GM21390 (cell line): ENCODE data around the gene SNX1.
"Not testable (repeated sequence)": the region's sequence is repeated elsewhere in the genome, so short reads cannot be mapped to it uniquely, and the experiment has no call there.

ENCODE experiments used
- ATAC-seq: cut with Tn5 transposase; IDR thresholded peaks from one replicate; pipeline ENCODE4 v1.9.1; 2021; ENCODE audit not compliant: unreplicated experiment

Gene SNX1

DNA sequence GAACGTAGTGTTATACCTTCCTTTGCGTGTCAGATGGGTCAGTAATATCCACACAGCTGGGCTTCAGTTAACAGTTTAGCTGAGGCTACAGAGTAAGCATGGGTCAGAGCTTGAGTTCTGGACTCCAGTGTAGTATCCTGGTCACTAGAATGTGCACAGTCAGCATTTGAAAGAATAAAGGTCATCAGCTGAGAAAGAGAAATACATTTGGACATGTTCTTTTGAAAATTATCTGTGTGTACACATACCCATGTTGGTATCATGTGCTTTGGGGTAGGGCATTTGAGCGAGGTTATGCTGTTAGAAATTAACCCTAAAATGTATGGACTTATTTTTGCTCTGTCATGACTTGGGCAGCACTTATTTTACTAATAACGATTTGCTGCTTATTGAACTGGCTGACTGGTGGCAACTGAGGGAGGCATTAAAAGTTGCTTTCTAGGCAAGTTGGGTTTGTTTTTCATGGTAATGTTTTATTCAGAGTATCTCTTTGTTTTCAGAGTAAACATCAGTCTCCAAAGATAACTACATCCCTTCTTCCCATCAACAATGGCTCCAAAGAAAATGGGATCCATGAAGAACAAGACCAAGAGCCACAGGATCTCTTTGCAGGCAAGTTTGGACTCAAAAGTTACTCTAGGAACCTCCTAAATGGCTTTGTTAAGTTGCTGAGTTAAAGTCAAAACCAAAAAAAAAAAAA is 16.4 kb downstream of the SNX1 start:
- ATAC-seq, result no peak

DNA sequence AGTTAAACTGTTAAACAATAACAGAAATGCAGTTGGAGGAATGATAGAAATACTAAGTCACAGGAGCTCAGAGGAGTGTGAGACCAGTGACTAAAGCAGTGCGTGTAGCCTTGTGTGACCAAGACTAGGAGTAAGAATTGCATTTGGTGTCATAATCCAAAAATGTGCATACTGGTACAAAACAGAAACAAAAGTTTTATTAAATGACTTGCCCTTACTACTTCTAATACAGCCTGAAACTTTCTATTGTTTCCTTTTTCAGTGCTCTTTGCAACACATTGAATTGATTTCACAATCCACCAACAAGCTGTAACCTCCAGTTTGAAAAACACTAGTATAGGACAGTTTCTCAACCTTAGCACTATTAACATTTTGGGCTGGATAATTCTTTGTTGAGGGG is 17.1 kb downstream of the SNX1 start:
- ATAC-seq, result peak; percentile 55

DNA sequence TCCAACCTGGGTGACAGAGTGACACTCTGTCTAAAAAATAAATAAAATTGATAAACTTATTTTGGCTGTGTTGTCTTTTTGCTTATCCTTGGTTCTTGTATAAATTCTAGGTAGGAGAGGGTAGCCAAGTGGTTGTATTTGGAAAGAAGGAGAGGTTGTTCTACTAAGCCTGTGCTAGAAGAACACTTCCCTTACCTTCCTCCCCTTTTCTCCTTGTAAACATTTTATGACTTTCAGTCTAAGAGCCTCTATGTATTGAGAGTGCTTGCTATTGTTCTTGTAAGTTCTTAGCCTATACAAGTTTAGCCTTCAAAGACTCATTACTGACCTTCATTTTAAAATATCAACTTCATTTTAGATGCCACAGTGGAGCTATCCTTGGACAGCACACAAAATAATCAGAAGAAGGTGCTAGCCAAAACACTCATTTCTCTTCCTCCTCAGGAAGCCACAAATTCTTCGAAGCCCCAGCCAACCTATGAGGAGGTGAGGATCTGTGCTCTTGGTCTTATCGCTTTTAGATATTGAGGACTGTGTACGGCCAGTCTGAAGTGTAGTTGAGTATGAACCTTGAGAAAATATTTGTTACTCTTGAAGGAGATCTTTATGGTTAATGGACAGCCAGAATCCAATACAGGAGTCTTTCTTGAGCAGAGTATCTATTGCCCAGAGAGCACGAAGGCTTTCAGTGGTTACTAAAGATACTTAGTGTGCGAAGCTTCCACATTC is 22.1 kb downstream of the SNX1 start:
- ATAC-seq, result no peak

DNA sequence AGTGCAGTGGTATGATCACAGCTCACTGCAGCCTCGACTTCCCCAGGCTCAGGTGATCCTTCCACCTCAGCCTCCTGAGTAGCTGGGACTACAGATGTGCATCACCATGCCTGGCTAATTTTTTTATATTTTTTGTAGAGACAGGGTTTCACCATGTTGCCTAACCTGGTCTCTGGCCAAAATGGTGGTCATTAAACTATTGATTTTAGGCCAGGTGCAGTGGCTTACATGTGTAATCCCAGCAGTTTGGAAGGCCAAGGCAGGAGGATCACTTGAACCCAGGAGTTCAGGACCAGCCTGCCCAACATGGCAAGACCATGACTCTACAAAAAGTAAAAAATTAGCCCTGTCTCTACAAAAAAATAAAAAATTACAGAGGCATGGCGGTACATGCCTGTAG is 24.5 kb downstream of the SNX1 start:
- ATAC-seq, result not testable (repeated sequence)

DNA sequence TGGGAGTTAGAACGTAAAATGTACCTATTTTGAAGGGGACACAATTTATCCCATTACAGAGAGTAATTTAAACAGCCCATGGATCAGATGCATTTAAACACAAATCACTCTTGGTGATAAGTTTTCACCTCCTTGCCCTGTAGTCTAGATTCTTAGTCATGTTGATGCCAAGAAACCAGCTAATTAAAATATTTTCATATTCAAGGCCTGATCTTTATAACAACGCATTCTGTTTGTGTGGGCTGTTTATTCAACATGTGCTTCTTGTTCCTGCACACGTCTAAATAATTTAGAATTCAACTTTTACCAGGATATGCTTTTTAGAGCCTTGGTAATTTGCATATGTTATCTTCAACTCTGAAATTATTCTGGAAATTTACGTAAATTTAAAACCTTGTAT is 25.8 kb downstream of the SNX1 start:
- ATAC-seq, result no peak

DNA sequence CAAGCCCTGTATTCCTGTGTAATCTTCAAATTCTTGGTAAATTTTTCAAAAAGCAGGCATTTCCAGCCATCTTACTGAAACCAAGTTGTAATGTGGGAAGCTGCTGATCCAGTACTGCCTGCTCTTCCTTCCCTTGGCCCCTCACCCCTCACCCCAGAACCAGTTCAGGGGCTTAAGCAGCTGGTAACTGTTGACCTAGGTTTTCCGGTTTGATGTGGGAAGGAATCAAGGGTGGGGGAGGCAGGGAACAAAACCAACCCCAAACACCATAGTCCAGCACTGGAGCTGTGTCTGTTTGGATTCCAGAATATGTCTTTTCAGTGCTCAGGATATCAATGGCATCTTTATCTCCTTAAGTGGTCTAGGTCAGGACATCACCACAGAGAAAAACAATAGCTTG is 26.7 kb downstream of the SNX1 start:
- ATAC-seq, result no peak

DNA sequence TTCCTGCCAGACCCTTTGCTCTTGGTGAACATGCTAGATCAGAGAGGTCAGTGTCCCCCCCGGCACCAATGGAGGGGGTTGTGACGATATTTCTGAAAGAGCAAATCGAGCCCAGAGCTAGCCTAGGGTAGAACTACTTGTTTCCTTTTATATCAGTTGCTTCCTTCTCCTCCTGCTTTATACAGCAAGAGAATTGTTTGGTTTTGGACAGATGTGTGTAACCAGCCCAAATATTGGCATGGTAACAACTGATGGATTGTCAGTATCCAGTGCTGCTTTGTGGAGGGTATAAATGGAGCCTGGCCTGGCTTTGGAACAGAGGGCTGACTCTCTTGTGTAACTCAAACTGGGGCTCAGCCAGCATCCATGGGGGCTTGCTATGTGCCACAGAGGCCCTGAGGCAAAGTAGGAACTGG is 27.2 kb downstream of the SNX1 start:
- ATAC-seq, result no peak

DNA sequence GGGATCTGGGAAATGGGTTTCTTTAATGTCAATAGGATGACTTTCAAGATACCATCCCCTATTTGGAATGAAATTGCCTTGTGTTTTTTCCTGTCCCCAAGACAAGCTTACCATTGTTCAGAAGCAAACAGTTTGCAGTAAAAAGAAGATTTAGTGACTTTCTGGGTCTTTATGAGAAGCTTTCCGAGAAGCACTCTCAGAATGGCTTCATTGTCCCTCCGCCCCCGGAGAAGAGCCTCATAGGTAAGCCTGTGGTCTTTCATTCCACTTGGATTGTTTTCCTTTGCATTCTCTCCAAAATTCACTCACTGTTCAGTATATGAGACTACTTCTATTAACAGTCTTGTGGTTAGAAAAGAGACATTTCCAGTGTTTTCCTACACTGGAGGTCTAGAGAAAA is 30.2 kb downstream of the SNX1 start:
- no peak for ATAC-seq

DNA sequence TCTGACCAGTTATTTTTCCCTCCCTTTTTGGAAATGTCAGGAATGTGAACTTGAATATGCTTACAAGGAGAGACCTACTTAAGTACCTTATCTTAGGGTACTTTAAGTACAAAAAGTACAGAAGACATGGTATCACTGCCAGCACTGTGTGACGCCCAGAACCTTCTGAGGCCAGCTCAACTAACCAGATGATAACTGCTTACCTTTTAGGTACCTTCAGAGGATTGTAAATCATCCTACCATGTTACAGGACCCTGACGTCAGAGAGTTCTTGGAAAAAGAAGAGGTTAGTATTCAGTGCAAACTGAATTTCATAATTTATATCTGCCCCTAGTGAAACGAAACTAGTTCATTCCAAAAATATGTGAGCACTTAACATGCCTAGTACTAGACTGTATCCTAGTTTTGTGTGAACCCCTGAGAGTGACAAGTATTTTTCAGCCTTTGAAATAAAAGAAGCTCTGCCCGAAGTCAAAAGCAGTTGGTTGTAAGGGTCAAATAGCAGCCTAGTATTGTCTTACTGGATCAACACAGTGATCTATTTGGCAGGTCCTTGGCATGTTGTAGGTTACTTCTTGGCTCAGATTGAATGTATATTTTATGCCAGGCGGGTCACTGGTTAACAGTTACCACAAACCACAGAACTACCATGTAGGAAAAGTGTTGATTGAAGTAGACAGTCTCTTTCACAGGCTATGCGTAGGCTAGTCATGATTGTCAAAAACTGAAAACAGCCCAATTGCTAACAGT is 31.9 kb downstream of the SNX1 start:
- no peak for ATAC-seq

DNA sequence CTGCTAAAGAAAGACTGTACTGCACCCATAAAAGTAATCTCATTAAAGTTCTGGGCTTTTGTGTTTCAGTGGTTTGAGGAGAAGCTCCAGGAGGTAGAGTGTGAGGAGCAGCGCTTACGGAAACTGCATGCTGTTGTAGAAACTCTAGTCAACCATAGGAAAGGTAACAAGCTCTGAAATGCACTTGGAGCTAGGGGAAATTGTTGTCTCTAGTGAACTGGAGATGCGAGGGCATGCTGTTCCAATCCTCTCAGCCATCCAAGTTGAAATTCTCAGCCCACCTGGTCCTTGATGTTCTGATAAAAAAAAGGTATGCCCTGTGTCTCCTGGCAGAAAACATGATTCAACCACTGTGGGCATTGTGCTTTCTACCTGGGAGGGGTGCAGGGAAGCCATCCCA is 34.4 kb downstream of the SNX1 start:
- ATAC-seq, result no peak

DNA sequence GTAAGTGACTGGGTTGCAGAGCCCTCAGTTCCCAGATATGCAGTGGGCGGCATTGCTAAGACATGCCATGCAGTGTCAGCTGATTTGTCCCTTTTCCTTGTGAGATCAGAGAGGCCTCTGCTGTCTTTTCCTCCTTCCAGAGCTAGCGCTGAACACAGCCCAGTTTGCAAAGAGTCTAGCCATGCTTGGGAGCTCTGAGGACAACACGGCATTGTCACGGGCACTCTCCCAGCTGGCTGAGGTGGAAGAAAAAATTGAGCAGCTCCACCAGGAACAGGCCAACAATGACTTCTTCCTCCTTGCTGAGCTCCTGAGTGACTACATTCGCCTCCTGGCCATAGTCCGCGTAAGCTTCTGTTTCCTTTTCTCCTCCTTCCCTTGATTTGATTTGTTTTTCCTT is 35.8 kb downstream of the SNX1 start:
- ATAC-seq, result no peak

DNA sequence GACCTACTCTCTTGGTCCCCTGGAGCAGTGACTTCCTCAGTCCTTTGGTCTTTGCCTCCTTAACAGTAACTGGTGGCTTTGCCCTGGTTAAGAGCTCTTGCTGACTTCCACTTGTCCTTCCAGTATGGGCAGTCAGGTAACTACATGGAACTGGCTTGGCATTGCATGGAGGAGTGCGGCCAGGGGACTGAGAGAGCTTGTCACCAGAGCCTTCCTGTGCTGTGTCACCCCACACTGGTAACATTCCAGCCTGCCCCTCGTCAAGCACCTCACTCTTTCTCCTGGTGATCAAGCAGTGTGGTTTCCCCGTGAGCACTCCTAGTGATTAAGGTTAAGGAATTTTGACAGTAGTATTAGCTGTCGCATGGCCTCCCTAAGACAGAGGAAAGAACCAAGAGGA is 36.4 kb downstream of the SNX1 start:
- no peak for ATAC-seq

DNA sequence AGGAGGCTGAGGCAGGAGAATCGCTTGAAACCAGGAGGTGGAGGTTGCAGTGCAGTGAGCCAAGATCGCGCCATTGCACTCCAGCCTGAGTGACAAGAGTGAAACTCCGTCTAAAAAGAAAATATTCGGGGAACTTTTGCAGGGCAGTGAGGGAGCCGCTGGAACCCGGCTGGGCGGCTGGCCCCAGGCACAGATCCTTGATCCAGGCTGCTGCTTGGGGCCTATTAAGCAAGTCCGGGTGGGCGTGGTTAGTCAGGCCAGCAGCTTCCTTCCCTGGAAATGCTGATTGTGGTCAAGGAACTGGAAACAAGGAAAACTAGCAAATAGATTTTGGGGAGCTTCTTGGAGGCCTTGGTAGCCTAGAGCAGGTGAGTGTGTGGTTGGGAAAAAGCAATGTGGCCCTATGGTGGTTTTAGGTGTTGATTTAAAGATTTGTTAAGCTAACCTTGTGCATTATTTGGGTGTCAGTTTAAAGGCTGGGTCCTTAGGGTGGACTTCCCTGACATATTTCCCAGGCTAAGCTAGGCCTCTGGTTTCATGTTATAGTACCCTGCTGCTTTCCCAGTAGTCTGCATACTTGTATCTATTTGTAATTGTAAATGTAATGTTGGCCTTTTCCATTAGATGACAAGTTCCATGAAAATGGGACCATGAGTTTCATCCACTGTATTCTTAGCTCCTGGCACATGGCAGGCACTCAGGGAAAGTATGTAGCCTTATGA is 38.0 kb downstream of the SNX1 start:
- ATAC-seq, result no peak

DNA sequence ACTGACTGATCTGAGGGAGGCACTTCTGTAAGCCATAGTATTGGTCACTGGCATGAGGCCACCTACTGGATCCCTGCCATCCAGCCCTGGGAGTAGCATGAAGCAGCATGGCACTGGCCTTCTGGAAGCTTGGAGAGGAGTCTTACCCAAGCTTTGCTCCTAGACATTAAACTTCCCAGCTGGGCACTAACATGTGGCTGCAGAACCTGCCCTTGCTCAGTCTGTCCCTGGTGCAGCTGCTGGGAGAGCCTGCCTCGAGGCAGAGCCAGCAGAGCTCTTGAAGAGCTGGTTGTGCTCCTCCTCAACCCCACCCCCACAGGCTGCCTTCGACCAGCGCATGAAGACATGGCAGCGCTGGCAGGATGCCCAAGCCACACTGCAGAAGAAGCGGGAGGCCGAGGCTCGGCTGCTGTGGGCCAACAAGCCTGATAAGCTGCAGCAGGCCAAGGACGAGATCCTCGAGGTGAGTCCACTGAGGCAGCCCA is 38.6 kb downstream of the SNX1 start:
- ATAC-seq, result no peak

DNA sequence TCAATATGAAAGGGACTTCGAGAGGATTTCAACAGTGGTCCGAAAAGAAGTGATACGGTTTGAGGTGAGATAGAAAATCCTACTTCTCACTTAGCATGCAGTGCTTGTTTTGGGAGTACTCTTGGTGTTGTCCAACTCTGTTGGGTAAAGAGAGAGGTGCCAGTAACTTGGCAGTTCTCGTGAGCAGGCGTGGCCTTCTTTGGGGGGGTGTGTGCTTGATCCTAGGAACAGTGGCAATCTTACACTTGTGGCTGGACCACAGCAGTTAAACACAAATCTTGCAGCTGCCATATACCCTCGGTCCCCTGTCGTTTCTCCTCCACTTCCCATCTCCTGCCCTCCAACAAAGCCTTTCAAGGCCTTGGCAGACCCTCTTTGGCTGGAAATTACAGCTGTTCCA is 40.6 kb downstream of the SNX1 start:
- no peak for ATAC-seq

DNA sequence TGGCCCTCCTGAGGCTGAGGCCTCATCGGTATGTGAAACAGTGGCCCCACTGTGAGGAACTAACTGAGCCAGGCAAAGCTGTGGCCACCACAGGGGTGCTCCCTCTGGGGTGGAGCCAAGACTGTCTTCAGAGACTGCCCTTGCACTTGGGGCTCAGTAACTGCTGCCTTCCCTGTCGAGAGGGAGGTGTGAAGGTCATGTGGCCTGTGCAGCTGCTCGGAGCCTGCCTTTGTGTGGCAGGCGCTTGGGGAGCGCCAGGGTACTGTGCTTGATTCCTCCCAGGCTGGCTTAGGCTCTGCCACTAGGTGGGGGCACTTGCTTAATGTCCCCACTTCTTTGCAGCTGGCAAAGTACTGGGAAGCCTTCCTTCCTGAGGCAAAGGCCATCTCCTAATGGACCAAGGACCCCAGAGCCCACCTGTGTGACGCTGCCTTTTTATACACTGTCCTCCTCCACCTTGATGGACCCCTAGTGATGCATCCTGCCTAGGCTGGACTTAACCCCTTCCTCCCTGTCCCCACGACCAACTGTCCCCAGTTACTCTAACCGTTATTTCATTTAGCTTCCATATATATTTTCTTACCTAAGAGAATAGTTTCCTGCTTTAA is 41.5 kb downstream of the SNX1 start:
- ATAC-seq, result no peak

DNA sequence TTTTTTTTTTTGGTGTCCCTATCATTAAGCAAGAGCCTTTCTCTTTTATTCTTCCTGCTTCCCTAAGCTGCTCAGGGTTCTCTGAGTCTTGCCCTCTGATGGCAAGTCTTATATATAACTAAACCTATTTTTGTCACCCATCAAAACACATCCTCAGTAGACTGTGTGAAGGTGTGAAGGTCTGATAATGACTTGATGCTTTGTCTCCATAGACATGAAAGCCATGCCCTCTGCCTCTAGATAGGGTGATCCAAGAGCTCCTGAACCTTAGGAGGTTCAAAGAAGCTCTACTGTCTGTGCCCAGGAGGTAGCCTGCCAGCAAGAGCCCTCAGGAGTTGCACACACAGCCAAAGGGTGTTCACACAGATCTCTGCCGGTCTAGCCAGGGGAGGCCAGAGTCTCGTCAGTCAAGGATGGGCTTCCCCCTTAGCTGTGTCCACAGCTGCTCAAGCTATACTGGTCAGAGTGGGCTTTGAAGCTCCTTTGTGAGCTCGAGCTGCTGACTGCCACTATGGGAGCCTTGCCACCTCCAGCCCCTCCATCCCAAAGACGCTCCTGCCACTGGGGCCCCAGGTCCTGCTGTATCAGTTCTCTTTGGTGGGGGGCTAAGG is 42.7 kb downstream of the SNX1 start:
- no peak for ATAC-seq

DNA sequence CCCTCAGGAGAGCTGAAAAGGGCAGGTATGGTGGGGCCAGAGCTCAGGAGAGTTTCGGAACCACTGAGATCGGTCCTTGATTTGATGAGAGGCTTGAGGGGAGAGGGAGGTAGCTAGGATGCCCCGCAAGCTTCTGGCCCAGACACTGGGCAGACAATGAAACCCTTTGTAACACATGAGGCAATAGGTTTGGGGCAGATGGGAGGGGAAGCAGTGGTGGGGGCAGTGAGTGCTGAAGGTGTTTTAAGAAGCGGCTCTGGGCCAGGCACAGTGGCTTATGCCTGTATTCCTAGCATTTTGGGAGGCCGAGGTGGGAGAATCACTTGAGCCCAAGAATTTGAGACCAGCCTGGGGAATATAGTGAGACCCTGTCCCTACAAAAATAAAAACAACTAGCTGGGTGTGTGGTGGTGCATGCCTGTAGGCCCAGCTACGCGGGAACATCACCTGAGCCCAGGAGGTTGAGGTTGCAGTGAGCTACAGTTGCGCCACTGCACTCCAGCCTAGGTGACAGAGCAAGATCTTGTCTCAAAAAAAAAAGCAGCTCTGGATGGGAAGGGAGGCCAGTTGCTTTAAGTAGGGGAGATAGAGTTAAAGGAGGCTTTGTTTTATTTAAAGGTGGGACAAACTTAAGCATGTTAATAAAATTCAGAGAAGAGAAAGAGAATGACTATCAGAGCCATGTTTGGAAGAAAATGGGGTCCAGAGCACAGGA is 46.2 kb downstream of the SNX1 start:
- ATAC-seq, result no peak

DNA sequence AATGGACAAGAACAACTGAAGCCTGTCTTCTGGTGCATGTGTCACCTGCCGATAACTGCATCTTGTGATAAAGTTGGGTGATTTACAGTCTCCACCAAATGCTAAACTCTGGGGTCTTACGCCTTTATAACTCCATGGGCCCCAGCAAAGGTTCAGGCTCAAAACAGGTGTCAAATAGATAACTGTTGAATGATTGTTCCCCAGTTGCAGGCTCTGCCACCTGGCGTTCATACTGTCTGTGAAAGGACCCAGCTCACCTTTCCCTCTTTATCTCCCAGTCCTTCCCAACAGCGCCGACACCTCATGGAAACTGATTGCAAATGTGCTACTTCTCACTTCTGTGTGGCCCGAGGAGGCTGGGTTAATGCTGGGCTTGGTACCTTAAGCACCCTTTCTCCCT is 47.5 kb downstream of the SNX1 start:
- no peak for ATAC-seq

DNA sequence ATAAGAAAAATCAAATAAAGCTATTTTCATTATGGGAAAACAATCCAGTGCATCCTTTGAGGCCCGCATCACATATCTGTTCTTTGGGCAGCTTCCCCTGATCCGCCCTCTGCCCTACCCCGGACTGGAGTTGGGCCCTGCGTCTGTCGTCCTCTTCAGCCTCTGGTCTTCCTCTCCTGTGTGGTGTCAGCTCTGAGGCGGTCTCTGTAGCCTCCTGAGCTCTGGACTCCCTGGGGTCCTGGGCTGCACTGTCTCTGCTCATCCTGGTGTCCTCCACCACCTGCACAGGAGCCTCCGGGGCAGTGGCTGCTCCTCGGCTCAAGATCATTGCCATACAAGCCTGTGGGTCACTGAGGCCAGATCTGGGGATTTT is 48.4 kb downstream of the SNX1 start:
- ATAC-seq, result no peak
